ENCODE data around the gene ZBTB17.

Gene ZBTB17

GRCh38 chr1:16018749-16019643 lies 43.1 kb upstream of the ZBTB17 start:
- TF ChIP-seq CTCF (IDR thresholded peaks at IDR 0.05; ENCODE audit: low read depth, low read length): no peak
- DNase-seq (ENCODE audit: extremely low read depth, low read depth): no peak

GRCh38 chr1:16018308-16018707 lies 42.4 kb upstream of the ZBTB17 start:
- DNase-seq (ENCODE audit: extremely low read depth, low read depth): no peak
- TF ChIP-seq CTCF (IDR thresholded peaks at IDR 0.05; ENCODE audit: low read depth, low read length): no peak

GRCh38 chr1:16017461-16018303 lies 41.8 kb upstream of the ZBTB17 start, which contains the start of gene HSPB7:
Gene HSPB7, minus strand, starts transcription at chr1:16018043. Its CDS starts 80 bp downstream, at chr1:16017963.
- peak; percentile 50 for DNase-seq (ENCODE audit: extremely low read depth, low read depth)
- no peak; the same call in none of the 2 replicates for TF ChIP-seq CTCF (IDR thresholded peaks at IDR 0.05; ENCODE audit: low read depth, low read length)

- no peak for TF ChIP-seq CTCF (IDR thresholded peaks at IDR 0.05; ENCODE audit: low read depth, low read length)
- DNase-seq (ENCODE audit: extremely low read depth, low read depth): no peak
Measured at GRCh38 chr1:16017076-16017460, 41.2 kb upstream of the ZBTB17 start.

- no peak for TF ChIP-seq CTCF (IDR thresholded peaks at IDR 0.05; ENCODE audit: low read depth, low read length)
- no peak for DNase-seq (ENCODE audit: extremely low read depth, low read depth)
Measured at GRCh38 chr1:16015960-16016901, 40.3 kb upstream of the ZBTB17 start.

GRCh38 chr1:16015491-16015890 lies 39.6 kb upstream of the ZBTB17 start:
- TF ChIP-seq CTCF (IDR thresholded peaks at IDR 0.05; ENCODE audit: low read depth, low read length): no peak
- DNase-seq (ENCODE audit: extremely low read depth, low read depth): no peak

Measured in AG09319 (cell line).